Left lung (tissue), 10 donors: ENCODE results near the gene ASXL2. TPM values are rescaled to one million over a fixed set of nuclear protein-coding genes. Genes with fewer than 3 reads are reported as not detected.

Experiments used
- ATAC-seq: fragments of 200-7000 bp; cut with Tn5 transposase; one replicate; pipeline ENCODE4 v1.9.1; 2020; ENCODE audit warnings: moderate library complexity
- DNase-seq, 4 donors: peaks; one replicate each; pipeline ENCODE4 v3.0.0-alpha.2; 2013 to 2020
- H3K27ac ChIP-seq, 2 donors: fragments of 200-600 bp; sonication (generic) in 1 of 2; one replicate each; pipeline versions ENCODE4 v1.5.0 to v1.8.0; 2020 to 2021
- H3K27me3 ChIP-seq, 2 donors: fragments of 200-600 bp; sonication (generic) in 1 of 2; one replicate each; pipeline versions ENCODE4 v1.5.0 to v1.8.0; 2020 to 2021
- H3K36me3 ChIP-seq, 2 donors: fragments of 200-600 bp; sonication (generic) in 1 of 2; one replicate each; pipeline versions ENCODE4 v1.5.0 to v1.8.0; 2020 to 2021
- H3K4me1 ChIP-seq, 2 donors: fragments of 200-600 bp; one replicate each; pipeline ENCODE4 v1.8.0; 2021
- H3K4me3 ChIP-seq, 2 donors: fragments of 200-600 bp; sonication (generic) in 1 of 2; one replicate each; pipeline versions ENCODE4 v1.5.0 to v1.8.0; 2020 to 2021; ENCODE audit warnings: mild to moderate bottlenecking in 1 of 2
- H3K9me3 ChIP-seq, 2 donors: fragments of 200-600 bp; sonication (generic) in 1 of 2; one replicate each; pipeline versions ENCODE4 v1.5.0 to v1.8.0; 2020 to 2021
- CTCF ChIP-seq, 2 donors: fragments of 200-600 bp; sonication (generic) in 1 of 2; IDR thresholded peaks; one replicate each; pipeline versions ENCODE4 v1.5.0 to v1.8.0; 2021; ENCODE audit warnings: antibody characterized with exemption in 2 of 2
- intact Hi-C, 2 donors: fragments of 100-400 bp; cut with DNase I; formaldehyde crosslinking; loops; one replicate each; pipeline versions ENCODE4 v1.11.2 to v1.14.2; 2022
- polyA plus RNA-seq, 6 donors: library from polyadenylated mRNA; unstranded; fragments of 120-200 nt; gene quantifications; one replicate each; pipeline ENCODE4 v1.2.1, GENCODE V29; 2013; ENCODE audit not compliant: insufficient read length in 6 of 6
- total RNA-seq, 2 donors: library from RNA; stranded (reverse); fragmentation: NEBNext Ultra II Directional; extraction: Animal tissue kit (Norgen Biotek cat#: 25700); gene quantifications; one replicate each; pipeline ENCODE4 v1.2.1, GENCODE V29; 2021
- donor health status: DM: no; HTN: yes; CAD: no.
- donor health status: DM: no; HTN: no; CAD: no.

Gene ASXL2
- total and polyA plus RNA-seq, 8 donors = 17.7 to 33.4 (median 19.4) TPM

DNA sequence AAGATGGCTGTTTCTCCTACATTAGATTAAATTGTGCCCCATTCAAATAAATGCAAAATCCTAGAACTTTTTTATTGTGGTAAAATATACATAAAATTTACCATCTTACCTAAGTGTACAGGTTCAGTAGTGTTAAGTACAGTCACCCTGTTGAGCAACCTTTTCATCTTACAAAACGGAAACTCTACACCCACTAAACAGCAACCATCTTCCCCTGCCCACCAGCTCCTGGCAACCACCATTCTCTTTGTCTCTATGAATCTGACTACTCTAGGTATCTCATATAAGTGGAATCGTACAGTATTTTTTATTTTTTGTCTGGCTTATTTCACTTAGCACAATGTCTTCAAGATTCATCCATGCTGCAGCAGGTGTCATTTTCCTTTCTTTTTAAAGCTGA is 53.0 kb downstream of the ASXL2 start:
- no peaks in the 10 kb centered on the region for H3K27me3 ChIP-seq
- H3K9me3 ChIP-seq = no peaks in the 10 kb centered on the region
- DNase-seq = no peak
- H3K27ac ChIP-seq = no peak overlapping the region
- no peaks in the 10 kb centered on the region for H3K36me3 ChIP-seq
- no peak overlapping the region for H3K4me3 ChIP-seq
- intact Hi-C loops = no loop called here
- no peak for ATAC-seq
- peaks cover 0 to 24% of the 10 kb centered on the region in 2 donors for H3K4me1 ChIP-seq
- TF ChIP-seq CTCF (IDR thresholded peaks at IDR 0.05) = no peak

- no peak overlapping the region for H3K27ac ChIP-seq
- DNase-seq (no peak), ATAC-seq (no peak)
- no peaks in the 10 kb centered on the region for H3K36me3 ChIP-seq
- H3K27me3 ChIP-seq = no peaks in the 10 kb centered on the region
- H3K9me3 ChIP-seq = no peaks in the 10 kb centered on the region
- intact Hi-C loops = no loop called here
- H3K4me3 ChIP-seq = no peak overlapping the region
- no peak for TF ChIP-seq CTCF (IDR thresholded peaks at IDR 0.05)
- peaks cover 0 to 22% of the 10 kb centered on the region in 2 donors for H3K4me1 ChIP-seq
These were observed 53.6 kb downstream of the ASXL2 start for GRCh38 chr2:25824718-25825117.

DNA sequence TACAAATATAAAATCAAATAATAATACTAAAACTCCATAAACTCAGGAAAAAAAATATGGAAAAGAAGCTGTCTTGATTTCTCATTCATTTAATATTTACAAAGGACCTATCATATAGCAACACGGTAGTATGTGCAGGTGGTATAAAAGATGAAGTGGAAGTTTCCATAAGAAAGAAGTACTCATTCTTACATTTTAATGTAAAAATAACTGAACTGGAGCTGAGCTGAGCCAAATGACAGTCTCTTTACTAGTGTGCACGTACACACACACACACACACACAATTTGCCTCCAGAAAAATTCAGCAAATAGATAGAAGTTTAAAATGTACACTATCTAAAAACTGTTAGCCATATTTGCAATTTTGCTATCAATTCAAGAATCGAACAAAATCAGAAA is 54.1 kb downstream of the ASXL2 start:
- no peak for ATAC-seq
- H3K27ac ChIP-seq = no peak overlapping the region
- no peaks in the 10 kb centered on the region for H3K27me3 ChIP-seq
- no peak overlapping the region for H3K4me3 ChIP-seq
- no peak for DNase-seq
- H3K9me3 ChIP-seq = no peaks in the 10 kb centered on the region
- H3K4me1 ChIP-seq = peaks cover 0 to 18% of the 10 kb centered on the region in 2 donors
- H3K36me3 ChIP-seq = no peaks in the 10 kb centered on the region
- TF ChIP-seq CTCF (IDR thresholded peaks at IDR 0.05) = no peak
- intact Hi-C loops = no loop called here

GRCh38 chr2:25822190-25823117 is 55.8 kb downstream of the ASXL2 start:
- Histone ChIP-seq H3K4me3 (peak overlapping the region; percentile 8 to 24), H3K4me1 (peaks cover 0 to 14% of the 10 kb centered on the region in 2 donors), H3K27me3 (no peaks in the 10 kb centered on the region), H3K9me3 (no peaks in the 10 kb centered on the region), H3K36me3 (no peaks in the 10 kb centered on the region), H3K27ac (peak overlapping the region in 1 of 2 donors; percentile 7)
- no peak for TF ChIP-seq CTCF (IDR thresholded peaks at IDR 0.05)
- ATAC-seq = peak; percentile 89
- DNase-seq = peak in 3 of 4 donors; percentile 34 to 89 (median 63)
- intact Hi-C loops = no loop called here

DNA sequence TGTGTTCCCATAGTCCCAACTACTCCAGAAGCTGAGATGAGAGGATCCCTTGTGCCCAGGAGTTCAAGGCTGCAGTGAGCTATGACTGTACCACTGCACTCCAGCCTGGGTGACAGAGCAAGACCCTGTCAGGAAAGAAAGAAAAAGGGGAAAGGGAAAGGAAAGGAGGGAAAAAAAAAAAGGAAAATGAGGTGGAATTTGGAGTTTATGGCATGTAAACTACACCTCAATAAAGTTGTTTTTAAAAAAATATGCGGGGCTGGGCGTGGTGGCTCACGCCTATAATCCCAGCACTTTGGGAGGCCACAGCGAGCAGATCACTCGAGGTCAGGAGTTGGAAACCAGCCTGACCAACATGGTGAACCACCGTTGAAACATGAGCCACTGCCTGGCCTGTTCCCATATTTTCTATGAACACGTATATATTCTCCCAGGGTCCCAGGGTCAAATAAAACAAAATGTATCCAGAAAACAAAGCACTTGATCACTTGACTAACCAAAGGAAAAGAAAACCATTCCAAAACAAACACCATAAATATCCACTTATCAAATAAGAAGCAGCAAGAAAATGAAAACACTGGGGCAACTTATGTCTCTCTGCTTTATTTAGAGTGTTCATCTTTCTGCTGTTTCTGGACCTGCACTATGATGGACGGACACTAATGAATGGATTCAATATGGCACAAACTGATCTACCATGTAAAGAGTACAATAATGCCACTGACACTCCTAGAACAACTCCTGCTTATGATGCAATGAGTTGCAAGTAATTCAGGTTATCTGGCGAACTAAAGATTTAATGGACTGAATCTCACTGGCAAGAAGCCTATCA is 56.8 kb downstream of the ASXL2 start:
- ATAC-seq (no peak), DNase-seq (no peak)
- TF ChIP-seq CTCF (IDR thresholded peaks at IDR 0.05) = no peak
- Histone ChIP-seq H3K27me3 (no peaks in the 10 kb centered on the region), H3K4me1 (peaks cover 0 to 14% of the 10 kb centered on the region in 2 donors), H3K36me3 (no peaks in the 10 kb centered on the region), H3K9me3 (no peaks in the 10 kb centered on the region), H3K4me3 (peak overlapping the region in 1 of 2 donors; percentile 24), H3K27ac (no peak overlapping the region)
- intact Hi-C loops = no loop called here
